K562 (cell line): Measurements from ENCODE around the gene CTSK. TPM values are rescaled to one million over a fixed set of nuclear protein-coding genes. Genes with fewer than 3 reads are reported as not detected.

Experiments
- ATAC-seq: fragments of 200-7000 bp; cut with Tn5 transposase; 3 replicates; pipeline ENCODE4 v1.9.1; 2020; ENCODE audit warnings: moderate library complexity
- BruUV-seq: library from RNA; stranded (reverse); fragments of 400-500 nt; replicated peaks from 2 replicates; lab custom pipeline; 2021; lab: Mats Ljungman, UMichigan
- CTCF ChIA-PET: fragments of 300-600 bp; formaldehyde crosslinking; extraction: SDS; loops from one replicate; lab custom pipeline; 2021; ENCODE audit warnings: low intra/inter-chr PET ratio; lab: Yijun Ruan, JAX
- POLR2A ChIA-PET: fragments of 300-600, 350-650 bp; sonication (Branson Sonifier 250); formaldehyde crosslinking; extraction: SDS; loops from one replicate; lab custom pipeline; 2021; ENCODE audit warnings: antibody characterized with exemption, inconsistent platforms; lab: Yijun Ruan, JAX
- DNase-seq, 4 experiments: peaks; one replicate each; pipeline versions ENCODE4 v3.0.0 to v3.0.0-alpha.2; 2011 to 2018; ENCODE audit warnings: low spot score in 3 of 4, mixed read lengths in 3 of 4; ENCODE audit errors: extremely low read depth in 1 of 4
- FAIRE-seq: peaks from 2 replicates; lab custom pipeline; 2011; peaks lifted over from hg19 to GRCh38; lab: Jason Lieb, UNC
- H2AFZ ChIP-seq: 2 replicates; pipeline ENCODE4 v1.6.0; 2011; ENCODE audit warnings: low read depth, low read length, control low read depth, inconsistent platforms
- H3K27ac ChIP-seq: fragments of 200-600 bp; 3 replicates; pipeline ENCODE4 v1.8.0; 2011; ENCODE audit warnings: low read depth, mild to moderate bottlenecking, control low read depth, inconsistent platforms, low read length, moderate library complexity, mixed read lengths; ENCODE audit errors: extremely low read depth
- H3K27me3 ChIP-seq, 2 experiments: fragments of 300-600 bp in 1 of 2; 2 replicates in 1 of 2; 3 replicates in 1 of 2; pipeline versions ENCODE4 v1.6.0 to v1.8.0; 2011; ENCODE audit warnings: inconsistent platforms in 2 of 2, low read length in 2 of 2, mild to moderate bottlenecking in 1 of 2, mixed read lengths in 1 of 2, moderate library complexity in 1 of 2; ENCODE audit not compliant: control insufficient read depth in 2 of 2, insufficient read depth in 2 of 2
- H3K36me3 ChIP-seq: fragments of 300-600 bp; 3 replicates; pipeline ENCODE4 v1.8.0; 2011; ENCODE audit warnings: mild to moderate bottlenecking, low read length, inconsistent platforms; ENCODE audit not compliant: control insufficient read depth, insufficient read depth
- H3K4me1 ChIP-seq, 2 experiments: fragments of 200-600 bp in 1 of 2; replicated peaks in 1 of 2; 2 replicates in 1 of 2; 3 replicates in 1 of 2; pipeline versions ENCODE4 v1.5.1 to v1.8.0; 2011; ENCODE audit warnings: inconsistent platforms in 2 of 2, low read length in 2 of 2, mild to moderate bottlenecking in 1 of 2, mixed read lengths in 1 of 2, moderate library complexity in 1 of 2; ENCODE audit not compliant: control insufficient read depth in 2 of 2, insufficient read depth in 2 of 2
- H3K4me2 ChIP-seq: 2 replicates; pipeline ENCODE4 v1.6.1; 2011; ENCODE audit warnings: low read length, control low read depth, inconsistent platforms, mixed read lengths; ENCODE audit not compliant: insufficient read depth
- H3K4me3 ChIP-seq: fragments of 200-600 bp; sonication (generic), shearing (Covaris generic); 2 replicates; pipeline ENCODE4 v1.5.1; 2016; ENCODE audit warnings: control low read depth, inconsistent platforms
- H3K79me2 ChIP-seq: fragments of 200-600 bp; 3 replicates; pipeline ENCODE4 v1.8.0; 2011; ENCODE audit warnings: low read length, inconsistent platforms; ENCODE audit not compliant: control insufficient read depth, insufficient read depth
- H3K9ac ChIP-seq, 2 experiments: 2 replicates each; pipeline versions ENCODE4 v1.6.0 to v1.6.1; 2011; ENCODE audit warnings: low read depth in 2 of 2, low read length in 2 of 2, control low read depth in 1 of 2, inconsistent platforms in 1 of 2, mild to moderate bottlenecking in 1 of 2, mixed read lengths in 1 of 2; ENCODE audit not compliant: insufficient read depth in 1 of 2
- H3K9me1 ChIP-seq: one replicate; pipeline ENCODE4 v1.6.0; 2011; ENCODE audit warnings: inconsistent platforms, mild to moderate bottlenecking, low read length, moderate library complexity; ENCODE audit not compliant: control insufficient read depth, insufficient read depth
- H3K9me3 ChIP-seq: replicated peaks from 2 replicates; pipeline ENCODE4 v1.5.1; 2011; ENCODE audit warnings: low read depth, low read length, inconsistent platforms; ENCODE audit not compliant: control insufficient read depth, insufficient read depth
- H4K20me1 ChIP-seq: replicated peaks from 2 replicates; pipeline ENCODE4 v1.6.1; 2011; ENCODE audit warnings: low read length, inconsistent platforms, mixed read lengths; ENCODE audit not compliant: control insufficient read depth, insufficient read depth
- ARID1B ChIP-seq: fragments of 450-650 bp; IDR thresholded peaks from 2 replicates; pipeline ENCODE4 v1.6.1; 2016; ENCODE audit warnings: antibody characterized with exemption, mild to moderate bottlenecking, inconsistent platforms
- ATF4 ChIP-seq: fragments of 450-650 bp; formaldehyde crosslinking; IDR thresholded peaks from 2 replicates; pipeline ENCODE4 v1.4.0; 2022; ENCODE audit warnings: mild to moderate bottlenecking, moderate library complexity
- CBX5 ChIP-seq: IDR thresholded peaks from 2 replicates; pipeline ENCODE4 v1.6.1; 2014; ENCODE audit warnings: low read depth, borderline replicate concordance
- CREM ChIP-seq: IDR thresholded peaks from 2 replicates; pipeline ENCODE4 v1.6.1; 2014; ENCODE audit warnings: antibody characterized with exemption, low read depth
- DEAF1 ChIP-seq: fragments of 450-650 bp; formaldehyde crosslinking; IDR thresholded peaks from 2 replicates; pipeline ENCODE4 v1.4.0; 2020; ENCODE audit warnings: mild to moderate bottlenecking, moderate library complexity
- GATAD2A ChIP-seq: fragments of 450-650 bp; IDR thresholded peaks from 2 replicates; pipeline ENCODE4 v1.6.1; 2017
- KLF10 ChIP-seq: fragments of 250-450 bp; sonication (Bioruptor Pico); IDR thresholded peaks from 2 replicates; pipeline ENCODE4 v1.6.1; 2021; ENCODE audit warnings: matching md5 sums
- RREB1 ChIP-seq: fragments of 250-450 bp; sonication (Bioruptor Pico); IDR thresholded peaks from 2 replicates; pipeline ENCODE4 v1.4.0; 2020
- SNRNP70 ChIP-seq: fragments of 200-400 bp; formaldehyde crosslinking; optimal IDR thresholded peaks from 2 replicates; pipeline ENCODE3; 2017; ENCODE audit warnings: low read depth, low read length
- SOX6 ChIP-seq: fragments of 450-650 bp; IDR thresholded peaks from 2 replicates; pipeline ENCODE4 v1.6.1; 2014; ENCODE audit warnings: mild to moderate bottlenecking
- TEAD1 ChIP-seq, 2 experiments: fragments of 450-650 bp in 1 of 2; sonication (generic) in 1 of 2; formaldehyde crosslinking; IDR thresholded peaks; 2 replicates each; pipeline versions ENCODE4 v1.4.0 to v1.8.0; 2020 to 2022; ENCODE audit warnings: mild to moderate bottlenecking in 2 of 2, missing genetic modification reagents in 1 of 2
- USF1 ChIP-seq: sonication (generic); formaldehyde crosslinking; IDR thresholded peaks from 2 replicates; pipeline ENCODE4 v1.9.0; 2022; ENCODE audit warnings: mild to moderate bottlenecking, missing genetic modification reagents
- USF2 ChIP-seq: sonication (generic); formaldehyde crosslinking; IDR thresholded peaks from 2 replicates; pipeline ENCODE4 v1.5.0; 2020; ENCODE audit warnings: missing genetic modification reagents
- ZNF75A ChIP-seq: fragments of 450-650 bp; formaldehyde crosslinking; IDR thresholded peaks from 2 replicates; pipeline ENCODE4 v1.4.0; 2020; ENCODE audit warnings: mild to moderate bottlenecking
- ZNF77 ChIP-seq: fragments of 250-450 bp; sonication (Bioruptor Pico); IDR thresholded peaks from 2 replicates; pipeline ENCODE4 v1.5.0; 2020
- WGBS: fragments of 100-300 bp; shearing (Covaris generic); methylation state at CpG from one replicate; pipeline ENCODE4 v1.1.6; 2016; ENCODE audit warnings: low coverage, mixed read lengths; ENCODE audit not compliant: insufficient coverage; ENCODE audit errors: missing lambda C conversion rate; 5-methylcytosine and 5-hydroxymethylcytosine counted together
- in situ Hi-C: fragments of 300-500 bp; cut with MboI; formaldehyde crosslinking; loops from 4 replicates; pipeline ENCODE4 v1.15.0; 2018; ENCODE audit warnings: inconsistent platforms, mixed read lengths
- intact Hi-C: fragments of 100-400 bp; cut with micrococcal nuclease; formaldehyde crosslinking; loops from 2 replicates; pipeline ENCODE4 v1.14.2; 2022
- polyA plus RNA-seq, 8 experiments: library from polyadenylated mRNA; depleted of rRNA in 4 of 8; stranded (reverse) in 5 of 8; unstranded in 3 of 8; fragments of >200 nt; fragmentation: Nextera tagmentation in 2 of 8; fragmentation: Illumina TruSeq in 1 of 8; extraction: Ambion mirVana in 2 of 8; extraction: Trizol in 1 of 8; gene quantifications; 2 replicates each; pipeline versions ENCODE4 v1.2.1 to v1.2.3, GENCODE V29; 2011 to 2014; ENCODE audit warnings: inconsistent platforms in 1 of 8, missing spikeins in 1 of 8
- total RNA-seq, 7 experiments: library from RNA; depleted of rRNA in 6 of 7; stranded (reverse); fragments of >200 nt in 6 of 7; fragmentation: Illumina TruSeq in 2 of 7; extraction: Trizol in 2 of 7; gene quantifications; 2 replicates each; pipeline versions ENCODE4 v1.2.1 to v1.2.3, GENCODE V29; 2011 to 2021; ENCODE audit warnings: low replicate concordance in 1 of 7

The CTSK gene
- total and polyA plus RNA-seq, 9 of the 15 experiments (the other 6 are each of a cell fraction or from before 2014, with no cell fraction given): 0.84 to 2.5 (median 1.3) TPM

GRCh38 chr1:150841626-150842025 lies 33.6 kb upstream of the CTSK start:
- no peak for DNase-seq
- no peaks in the 10 kb centered on the region for H4K20me1 ChIP-seq
- intact Hi-C loops (no loop called here), in situ Hi-C loops (no loop called here)
- no peaks in the 10 kb centered on the region for H3K27me3 ChIP-seq
- no peaks in the 10 kb centered on the region for H3K79me2 ChIP-seq
- no peak overlapping the region for H3K9ac ChIP-seq
- no TSS peak for BruUV-seq
- no peak for FAIRE-seq
- H2AFZ ChIP-seq: no peak overlapping the region
- no peaks in the 10 kb centered on the region for H3K9me1 ChIP-seq
- no peaks in the 10 kb centered on the region for H3K9me3 ChIP-seq
- H3K27ac ChIP-seq: no peak overlapping the region
- ChIA-PET CTCF (interaction anchor here (0.6 kb wide), 1 partner anchor 80 kb away, joined by 3 read pairs; no protein-coding TSS in a partner anchor), POLR2A (interaction anchor here (0.6 kb wide), 1 partner anchor 48 kb away, joined by 3 read pairs; no protein-coding TSS in a partner anchor)
- WGBS: 97% methylated on average over 3 of the region's 3 CpGs
- peaks cover 26% of the 10 kb centered on the region; the same call in 2 of the 3 replicates for H3K36me3 ChIP-seq
- no peaks in the 10 kb centered on the region; a peak in 1 of 5 replicates for H3K4me1 ChIP-seq
- ATAC-seq: no peak
- H3K4me2 ChIP-seq: no peak overlapping the region
- H3K4me3 ChIP-seq: no peak overlapping the region
- TF ChIP-seq USF2 (CRISPR knock-in tag): no peak
- no peak for TF ChIP-seq ZNF77 (CRISPR knock-in tag)
- TF ChIP-seq DEAF1 (CRISPR knock-in tag): no peak
- no peak for TF ChIP-seq ARID1B
- no peak for TF ChIP-seq GATAD2A
- no peak for TF ChIP-seq TEAD1 (CRISPR knock-in tag; IDR thresholded peaks at IDR 0.05)
- TF ChIP-seq ZNF75A (CRISPR knock-in tag): no peak
- TF ChIP-seq USF1 (CRISPR knock-in tag): no peak
- no peak for TF ChIP-seq SOX6
- no peak for TF ChIP-seq CREM
- no peak for TF ChIP-seq KLF10 (CRISPR knock-in tag)
- TF ChIP-seq SNRNP70: no peak
- no peak for TF ChIP-seq RREB1 (CRISPR knock-in tag)
- no peak for TF ChIP-seq ATF4 (CRISPR knock-in tag)
- TF ChIP-seq CBX5: no peak
